Testis (tissue), 3 donors: ENCODE measurements around the gene ADCY2. TPM values are rescaled to one million over a fixed set of nuclear protein-coding genes. Genes with fewer than 3 reads are reported as not detected.

Experiments
- DNase-seq: peaks from one replicate; pipeline ENCODE4 v3.0.0-alpha.2; 2019
- H3K27ac ChIP-seq, 2 donors: fragments of 200-600 bp; sonication (generic); one replicate each; pipeline ENCODE4 v1.5.1; 2019
- H3K27me3 ChIP-seq: fragments of 200-600 bp; sonication (generic); one replicate; pipeline ENCODE4 v1.5.1; 2019
- H3K36me3 ChIP-seq: fragments of 200-600 bp; sonication (generic); one replicate; pipeline ENCODE4 v1.5.1; 2017; ENCODE audit warnings: low read depth; ENCODE audit errors: missing control alignments
- H3K4me1 ChIP-seq: fragments of 200-600 bp; sonication (generic); one replicate; pipeline ENCODE4 v1.5.1; 2019
- H3K4me3 ChIP-seq, 2 donors: fragments of 200-600 bp; sonication (generic); one replicate each; pipeline ENCODE4 v1.5.1; 2017 to 2019
- H3K9me3 ChIP-seq: fragments of 200-600 bp; sonication (generic); one replicate; pipeline ENCODE4 v1.5.1; 2017
- POLR2A ChIP-seq: fragments of 450-650 bp; IDR thresholded peaks from one replicate; pipeline ENCODE4 v1.6.1; 2017; ENCODE audit warnings: antibody characterized with exemption, mild to moderate bottlenecking, moderate library complexity
- WGBS, 2 donors: methylation state at CpG; one replicate each; pipeline ENCODE4 v1.1.5; 2018; 5-methylcytosine and 5-hydroxymethylcytosine counted together
- intact Hi-C: fragments of 100-400 bp; cut with DNase I; formaldehyde crosslinking; loops from one replicate; pipeline ENCODE4 v1.15.1; 2023; ENCODE audit warnings: low total_unique reads
- polyA plus RNA-seq: library from polyadenylated mRNA; stranded (reverse); fragments of 350-450 nt; fragmentation: Illumina TruSeq; extraction: RNeasy Lipid Tissue Mini Kit (QIAGEN cat#74804); gene quantifications from one replicate; pipeline ENCODE4 v1.2.3, GENCODE V29; 2014; ENCODE audit warnings: low read depth, low replicate concordance; ENCODE audit not compliant: insufficient read depth
- total RNA-seq, 2 donors: library from RNA; depleted of rRNA; stranded (reverse); fragments of >200 nt; gene quantifications; one replicate each; pipeline ENCODE4 v1.2.3, GENCODE V29; 2016
- TF ChIP-seq, protein P1 (sequence below), 3 experiments: fragments of 450-650 bp in 2 of 3; fragments of 200-600 bp in 1 of 3; sonication (generic) in 1 of 3; IDR thresholded peaks; one replicate each; pipeline ENCODE4 v1.5.1; 2016 to 2019; ENCODE audit warnings: antibody characterized with exemption in 3 of 3, mild to moderate bottlenecking in 2 of 3, moderate library complexity in 1 of 3

ADCY2 gene
- total and polyA plus RNA-seq, 3 donors from 2014 or later, result 9.4 to 18.5 (median 10.5) TPM

DNA sequence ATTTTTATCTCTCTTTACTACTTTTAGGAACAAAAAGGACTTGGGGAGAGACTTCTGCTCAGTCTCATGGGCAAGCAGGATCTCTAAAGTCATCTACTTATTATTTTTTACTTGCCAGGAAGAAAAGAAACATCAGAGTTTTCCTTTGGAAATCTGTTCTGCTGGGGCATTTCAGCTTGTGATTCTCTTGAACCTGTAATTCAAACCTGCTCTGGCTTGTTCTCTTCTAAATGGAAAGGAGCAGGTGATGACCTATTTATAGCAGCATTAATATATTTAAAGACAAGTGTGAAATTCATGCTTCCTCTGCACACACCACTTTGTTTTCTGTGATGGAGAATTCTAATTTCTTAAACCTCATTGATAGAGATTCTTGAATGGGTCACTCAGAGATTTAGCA lies 2.0 kb downstream of the ADCY2 start:
- Histone ChIP-seq H3K4me1 (peaks cover 3% of the 10 kb centered on the region), H3K36me3 (no peaks in the 10 kb centered on the region), H3K4me3 (no peak overlapping the region), H3K9me3 (no peaks in the 10 kb centered on the region), H3K27ac (no peak overlapping the region), H3K27me3 (no peaks in the 10 kb centered on the region)
- intact Hi-C loops, result no loop called here
- TF ChIP-seq, protein P1, sequence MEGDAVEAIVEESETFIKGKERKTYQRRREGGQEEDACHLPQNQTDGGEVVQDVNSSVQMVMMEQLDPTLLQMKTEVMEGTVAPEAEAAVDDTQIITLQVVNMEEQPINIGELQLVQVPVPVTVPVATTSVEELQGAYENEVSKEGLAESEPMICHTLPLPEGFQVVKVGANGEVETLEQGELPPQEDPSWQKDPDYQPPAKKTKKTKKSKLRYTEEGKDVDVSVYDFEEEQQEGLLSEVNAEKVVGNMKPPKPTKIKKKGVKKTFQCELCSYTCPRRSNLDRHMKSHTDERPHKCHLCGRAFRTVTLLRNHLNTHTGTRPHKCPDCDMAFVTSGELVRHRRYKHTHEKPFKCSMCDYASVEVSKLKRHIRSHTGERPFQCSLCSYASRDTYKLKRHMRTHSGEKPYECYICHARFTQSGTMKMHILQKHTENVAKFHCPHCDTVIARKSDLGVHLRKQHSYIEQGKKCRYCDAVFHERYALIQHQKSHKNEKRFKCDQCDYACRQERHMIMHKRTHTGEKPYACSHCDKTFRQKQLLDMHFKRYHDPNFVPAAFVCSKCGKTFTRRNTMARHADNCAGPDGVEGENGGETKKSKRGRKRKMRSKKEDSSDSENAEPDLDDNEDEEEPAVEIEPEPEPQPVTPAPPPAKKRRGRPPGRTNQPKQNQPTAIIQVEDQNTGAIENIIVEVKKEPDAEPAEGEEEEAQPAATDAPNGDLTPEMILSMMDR (IDR thresholded peaks at IDR 0.05), result no peak
- no peak for TF ChIP-seq POLR2A
- no peak for DNase-seq

DNA sequence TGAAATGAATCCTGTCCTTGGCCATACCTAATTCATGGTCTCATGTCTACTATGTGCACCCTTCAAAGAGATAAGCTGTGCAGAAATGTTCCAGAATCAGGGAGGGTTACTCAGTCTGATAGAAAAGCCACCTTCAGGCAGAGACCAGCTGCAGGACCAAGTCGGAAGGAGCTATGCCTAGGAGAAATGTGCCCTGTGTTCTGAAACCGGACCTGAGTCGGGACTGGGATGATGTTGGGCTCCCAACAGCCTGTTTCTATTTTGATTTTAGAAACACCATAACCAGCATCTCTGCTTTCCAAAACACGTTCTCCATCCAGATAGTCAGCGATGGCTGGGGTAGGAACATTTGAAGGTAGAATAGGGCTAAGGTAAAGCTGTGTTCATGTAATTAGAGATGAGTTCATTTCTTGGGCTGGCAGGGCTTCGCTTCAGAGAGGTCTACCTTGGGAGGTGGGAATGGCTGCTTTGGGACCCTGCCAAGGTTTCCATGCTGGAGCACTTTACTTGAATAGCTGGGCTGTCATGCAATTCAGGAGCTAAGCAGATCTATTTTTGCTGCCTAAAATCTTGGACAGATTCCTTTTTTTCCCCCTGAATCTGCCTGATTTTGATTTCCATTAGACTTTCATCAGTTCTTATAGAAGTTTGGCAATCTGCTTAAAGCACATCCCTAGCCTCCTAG lies 2.8 kb downstream of the ADCY2 start:
- 78 to 85% methylated on average over 6 of the region's 6 CpGs for WGBS, 2 donors
- DNase-seq, result no peak
- no peaks in the 10 kb centered on the region for H3K36me3 ChIP-seq
- peaks cover 3% of the 10 kb centered on the region for H3K4me1 ChIP-seq
- no peak overlapping the region for H3K27ac ChIP-seq
- H3K9me3 ChIP-seq, result no peaks in the 10 kb centered on the region
- no peaks in the 10 kb centered on the region for H3K27me3 ChIP-seq
- H3K4me3 ChIP-seq, result no peak overlapping the region
- TF ChIP-seq POLR2A, result no peak
- TF ChIP-seq, protein P1 (IDR thresholded peaks at IDR 0.05), result no peak
- intact Hi-C loops, result no loop called here

DNA sequence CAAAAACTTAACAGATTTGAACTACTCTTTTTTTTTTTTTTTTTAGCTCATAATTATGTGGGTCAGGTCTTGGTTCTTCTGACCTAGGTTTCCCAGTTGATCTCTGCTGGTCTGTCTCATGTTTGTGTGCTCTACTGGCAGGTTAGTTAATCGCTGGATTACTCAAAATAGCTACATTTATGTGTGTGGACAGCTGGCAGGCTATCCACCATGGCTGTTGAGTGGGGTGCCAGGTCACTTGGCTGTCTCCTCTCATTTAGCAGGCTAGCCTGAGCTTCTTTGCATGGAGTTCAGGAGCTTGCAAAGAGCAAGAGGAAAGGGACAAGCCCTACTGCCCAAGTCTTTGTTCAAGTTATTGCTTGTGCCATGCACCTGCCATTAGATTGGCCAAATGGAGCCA lies 9.3 kb downstream of the ADCY2 start:
- H3K27me3 ChIP-seq, result no peaks in the 10 kb centered on the region
- no peak for TF ChIP-seq POLR2A
- no peaks in the 10 kb centered on the region for H3K4me1 ChIP-seq
- no peaks in the 10 kb centered on the region for H3K36me3 ChIP-seq
- WGBS, 2 donors, result 79 to 84% methylated on average over 1 of the region's 1 CpG
- DNase-seq, result no peak
- H3K27ac ChIP-seq, result no peak overlapping the region
- no peaks in the 10 kb centered on the region for H3K9me3 ChIP-seq
- no peak overlapping the region for H3K4me3 ChIP-seq
- intact Hi-C loops, result no loop called here

DNA sequence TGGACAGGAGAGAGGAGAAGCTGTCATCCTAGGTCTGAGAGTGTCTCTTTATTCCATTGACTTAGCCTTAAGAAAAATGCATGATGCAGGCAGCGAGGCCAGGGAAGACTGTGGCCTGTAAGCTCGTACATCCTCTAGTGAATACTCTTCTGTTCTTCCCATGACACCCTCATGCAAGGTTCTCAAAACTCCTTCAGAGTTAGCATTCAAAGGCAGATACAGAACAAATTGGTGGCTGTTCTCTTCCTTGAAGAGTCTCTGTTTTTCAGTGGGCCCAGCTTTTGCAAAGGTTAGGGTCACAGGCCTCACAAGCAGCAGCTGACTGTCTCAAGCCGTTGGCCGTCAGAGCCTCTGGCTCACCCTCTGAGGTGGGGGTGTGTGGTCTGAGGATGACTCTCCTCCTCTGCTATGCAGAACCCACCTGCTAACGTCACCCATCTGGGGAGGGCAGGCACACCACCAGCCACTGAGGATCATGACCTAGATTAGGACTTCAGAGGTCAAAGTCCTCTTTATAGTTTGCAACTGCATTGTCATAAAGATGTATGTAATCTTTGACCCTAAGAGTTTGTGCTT lies 15.1 kb downstream of the ADCY2 start:
- no peak for DNase-seq
- Histone ChIP-seq H3K27me3 (no peaks in the 10 kb centered on the region), H3K9me3 (no peaks in the 10 kb centered on the region), H3K4me1 (no peaks in the 10 kb centered on the region), H3K27ac (no peak overlapping the region), H3K36me3 (no peaks in the 10 kb centered on the region), H3K4me3 (no peak overlapping the region)
- TF ChIP-seq, protein P1 (IDR thresholded peaks at IDR 0.05), result no peak
- no peak for TF ChIP-seq POLR2A
- 63 to 69% methylated on average over 5 of the region's 5 CpGs for WGBS, 2 donors
- intact Hi-C loops, result no loop called here

DNA sequence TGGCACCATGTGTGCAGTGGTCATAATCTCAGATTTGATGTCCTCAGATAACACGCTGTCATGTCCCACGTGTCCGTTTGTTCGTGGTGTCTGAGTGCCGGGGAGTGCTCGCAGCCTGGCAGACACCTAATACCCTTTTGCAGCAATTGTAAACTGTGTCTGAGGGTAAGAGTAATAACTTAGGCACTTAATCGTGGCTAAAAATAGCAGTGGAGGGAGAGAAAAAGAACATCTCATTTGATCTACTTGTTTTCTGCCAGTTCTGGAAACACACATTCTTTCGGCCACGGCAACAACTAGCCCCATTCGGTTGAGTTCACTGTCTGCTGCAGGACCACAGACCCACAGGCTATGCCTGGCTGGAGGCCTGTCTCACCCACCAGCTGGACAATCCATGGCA lies 16.5 kb downstream of the ADCY2 start:
- no peak for TF ChIP-seq POLR2A
- TF ChIP-seq, protein P1 (IDR thresholded peaks at IDR 0.05), result no peak
- intact Hi-C loops, result no loop called here
- H3K4me3 ChIP-seq, result no peak overlapping the region
- H3K36me3 ChIP-seq, result no peaks in the 10 kb centered on the region
- no peak for DNase-seq
- no peaks in the 10 kb centered on the region for H3K4me1 ChIP-seq
- no peaks in the 10 kb centered on the region for H3K27me3 ChIP-seq
- no peak overlapping the region for H3K27ac ChIP-seq
- 23 to 57% methylated on average over 10 of the region's 10 CpGs for WGBS, 2 donors
- no peaks in the 10 kb centered on the region for H3K9me3 ChIP-seq
